Peyer's patch (tissue), 4 donors: Measurements from ENCODE around the gene ZNF827. TPM values are rescaled to one million over a fixed set of nuclear protein-coding genes. Genes with fewer than 3 reads are reported as not detected.
A peak's percentile ranks its signal among the peaks of the same experiment; 100 is the strongest.

Experiments
- DNase-seq, 3 donors: peaks; one replicate each; pipeline ENCODE4 v3.0.0-alpha.2; 2017 to 2019
- H3K27ac ChIP-seq, 4 donors: fragments of 200-600 bp; sonication (generic); one replicate each; pipeline ENCODE4 v1.5.1; 2016 to 2019
- H3K27me3 ChIP-seq, 2 donors: fragments of 200-600 bp; sonication (generic); one replicate each; pipeline ENCODE4 v1.5.1; 2019
- H3K36me3 ChIP-seq, 3 donors: fragments of 200-600 bp; sonication (generic); one replicate each; pipeline ENCODE4 v1.5.1; 2016 to 2019
- H3K4me1 ChIP-seq, 4 donors: fragments of 200-600 bp; sonication (generic); one replicate each; pipeline ENCODE4 v1.5.1; 2016 to 2019
- H3K4me3 ChIP-seq, 4 donors: fragments of 200-600 bp; sonication (generic); 1 replicate in 3 of 4; 2 replicates in 1 of 4; pipeline ENCODE4 v1.5.1; 2016 to 2019; ENCODE audit warnings: mild to moderate bottlenecking in 1 of 4
- H3K9me3 ChIP-seq, 4 donors: fragments of 200-600 bp; sonication (generic); one replicate each; pipeline ENCODE4 v1.5.1; 2016 to 2019; ENCODE audit warnings: mild to moderate bottlenecking in 1 of 4
- POLR2A ChIP-seq, 2 donors: fragments of 450-650 bp; IDR thresholded peaks; one replicate each; pipeline ENCODE4 v1.5.1; 2017; ENCODE audit warnings: antibody characterized with exemption in 2 of 2, mild to moderate bottlenecking in 2 of 2, moderate library complexity in 2 of 2
- total RNA-seq, 4 donors: library from RNA; depleted of rRNA; stranded (reverse); fragments of >200 nt; gene quantifications; one replicate each; pipeline ENCODE4 v1.1.0, GENCODE V29; 2016
- TF ChIP-seq, protein P1 (sequence below), 6 experiments: fragments of 450-650 bp in 4 of 6; fragments of 200-600 bp in 2 of 6; sonication (generic) in 1 of 6; IDR thresholded peaks; one replicate each; pipeline ENCODE4 v1.5.1; 2017 to 2019; ENCODE audit warnings: antibody characterized with exemption in 6 of 6, mild to moderate bottlenecking in 3 of 6, moderate library complexity in 1 of 6

The ZNF827 gene
- total RNA-seq, 4 donors from 2014 or later, result 46.3 to 206 (median 60.5) TPM

DNA sequence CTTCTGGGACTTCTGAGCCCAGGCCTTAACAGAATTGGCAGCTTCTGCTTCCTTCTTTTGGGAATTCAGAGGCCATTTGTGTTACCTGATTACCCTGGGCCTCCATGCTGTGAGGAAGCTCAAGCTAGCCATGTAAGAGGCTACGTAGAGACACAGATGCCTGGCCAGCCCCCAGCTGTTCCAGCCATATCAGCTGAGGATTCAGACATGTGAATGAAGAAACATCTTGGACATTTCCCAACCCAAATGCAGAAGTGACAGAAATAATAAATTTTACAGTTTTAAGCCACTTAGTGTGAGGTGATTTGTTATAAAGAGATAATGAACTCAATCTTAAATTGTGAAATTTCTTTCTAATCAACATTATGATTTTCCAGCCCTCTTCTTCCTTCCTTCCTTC lies 18.7 kb upstream of the ZNF827 start:
- TF ChIP-seq POLR2A (IDR thresholded peaks at IDR 0.05), result no peak
- TF ChIP-seq, protein P1, sequence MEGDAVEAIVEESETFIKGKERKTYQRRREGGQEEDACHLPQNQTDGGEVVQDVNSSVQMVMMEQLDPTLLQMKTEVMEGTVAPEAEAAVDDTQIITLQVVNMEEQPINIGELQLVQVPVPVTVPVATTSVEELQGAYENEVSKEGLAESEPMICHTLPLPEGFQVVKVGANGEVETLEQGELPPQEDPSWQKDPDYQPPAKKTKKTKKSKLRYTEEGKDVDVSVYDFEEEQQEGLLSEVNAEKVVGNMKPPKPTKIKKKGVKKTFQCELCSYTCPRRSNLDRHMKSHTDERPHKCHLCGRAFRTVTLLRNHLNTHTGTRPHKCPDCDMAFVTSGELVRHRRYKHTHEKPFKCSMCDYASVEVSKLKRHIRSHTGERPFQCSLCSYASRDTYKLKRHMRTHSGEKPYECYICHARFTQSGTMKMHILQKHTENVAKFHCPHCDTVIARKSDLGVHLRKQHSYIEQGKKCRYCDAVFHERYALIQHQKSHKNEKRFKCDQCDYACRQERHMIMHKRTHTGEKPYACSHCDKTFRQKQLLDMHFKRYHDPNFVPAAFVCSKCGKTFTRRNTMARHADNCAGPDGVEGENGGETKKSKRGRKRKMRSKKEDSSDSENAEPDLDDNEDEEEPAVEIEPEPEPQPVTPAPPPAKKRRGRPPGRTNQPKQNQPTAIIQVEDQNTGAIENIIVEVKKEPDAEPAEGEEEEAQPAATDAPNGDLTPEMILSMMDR (IDR thresholded peaks at IDR 0.05), result no peak
- no peak for DNase-seq
- no peaks in the 10 kb centered on the region for H3K36me3 ChIP-seq
- H3K4me1 ChIP-seq, result no peaks in the 10 kb centered on the region
- H3K9me3 ChIP-seq, result no peaks in the 10 kb centered on the region
- no peak overlapping the region for H3K27ac ChIP-seq
- H3K27me3 ChIP-seq, result no peaks in the 10 kb centered on the region
- H3K4me3 ChIP-seq, result no peak overlapping the region

DNA sequence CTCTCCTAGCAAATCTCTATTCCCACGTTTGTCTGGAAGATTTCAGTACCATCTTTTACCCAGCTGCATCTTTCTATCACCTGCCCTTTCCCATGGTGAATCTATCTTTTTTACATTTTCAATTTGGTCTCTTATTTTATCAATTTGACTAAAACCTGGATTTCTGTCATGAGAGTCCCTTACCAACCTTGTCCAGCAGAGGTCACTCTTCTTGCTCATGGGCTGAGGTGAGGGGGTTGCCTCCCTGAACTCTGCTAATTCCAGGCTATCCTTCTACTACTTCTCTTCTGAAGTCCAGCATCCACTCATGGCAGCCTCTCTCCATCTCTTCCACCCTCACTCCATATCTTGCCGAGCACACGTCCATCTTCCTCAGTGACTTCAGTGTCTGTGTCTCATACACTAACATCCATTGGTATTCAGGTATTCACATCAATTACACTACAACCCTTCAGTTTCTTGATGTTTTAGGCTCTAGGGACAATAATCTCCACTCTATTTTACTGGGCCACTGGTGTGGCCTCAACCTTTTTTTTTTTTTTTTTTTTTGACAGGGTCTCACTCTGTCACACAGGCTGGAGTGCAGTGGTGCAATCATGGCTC lies 17.8 kb upstream of the ZNF827 start:
- Histone ChIP-seq H3K27ac (no peak overlapping the region), H3K4me1 (no peaks in the 10 kb centered on the region), H3K27me3 (no peaks in the 10 kb centered on the region), H3K36me3 (no peaks in the 10 kb centered on the region), H3K9me3 (no peaks in the 10 kb centered on the region), H3K4me3 (no peak overlapping the region)
- TF ChIP-seq, protein P1 (IDR thresholded peaks at IDR 0.05), result peak; percentile 29 to 80 (median 56)
- TF ChIP-seq POLR2A (IDR thresholded peaks at IDR 0.05), result no peak
- DNase-seq, result peak in 2 of 3 donors; percentile 25 to 58

DNA sequence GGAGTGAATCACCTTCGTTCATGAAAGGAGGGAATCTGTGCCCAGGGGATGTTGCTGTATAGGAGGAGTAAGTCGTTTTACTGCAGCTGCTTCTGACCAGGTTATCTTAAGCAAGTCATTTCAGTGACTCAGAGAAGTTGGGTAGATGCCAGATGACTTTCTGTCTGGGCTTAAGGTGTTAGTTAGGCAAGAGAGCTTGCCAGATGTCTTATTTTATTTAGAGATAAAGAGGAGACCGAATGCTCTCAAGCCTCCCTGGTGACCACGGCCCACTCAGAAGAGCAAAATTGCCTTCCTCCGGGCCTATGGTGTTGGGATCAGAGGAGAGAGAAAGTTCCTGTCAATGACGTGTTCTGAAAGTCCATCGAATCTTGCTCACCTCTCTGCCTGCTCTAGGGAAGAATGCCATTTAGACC lies 16.3 kb upstream of the ZNF827 start:
- no peak for TF ChIP-seq POLR2A (IDR thresholded peaks at IDR 0.05)
- TF ChIP-seq, protein P1 (IDR thresholded peaks at IDR 0.05), result no peak
- Histone ChIP-seq H3K9me3 (no peaks in the 10 kb centered on the region), H3K27me3 (no peaks in the 10 kb centered on the region), H3K4me1 (no peaks in the 10 kb centered on the region), H3K36me3 (no peaks in the 10 kb centered on the region), H3K4me3 (no peak overlapping the region), H3K27ac (no peak overlapping the region)
- peak in 1 of 3 donors; percentile 54 for DNase-seq

DNA sequence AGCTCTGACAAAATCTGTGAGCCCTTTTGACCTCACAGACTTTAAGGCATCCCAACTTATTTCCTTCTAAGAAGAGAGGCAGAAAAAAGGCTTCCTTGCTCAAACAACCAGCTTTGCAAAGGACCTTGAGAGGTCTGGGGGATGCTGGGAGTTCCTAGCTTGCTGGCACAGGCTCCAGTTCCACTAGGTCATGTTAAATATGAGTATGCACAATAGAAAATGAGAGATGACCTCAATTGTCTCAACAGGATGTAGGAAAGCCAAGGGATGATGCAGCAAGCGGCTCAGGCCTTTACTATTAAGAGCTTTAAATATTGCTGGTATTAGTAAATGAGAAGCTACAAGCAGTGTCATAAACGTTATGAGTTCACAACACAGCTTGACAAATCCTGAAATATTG lies 13.3 kb upstream of the ZNF827 start:
- TF ChIP-seq POLR2A (IDR thresholded peaks at IDR 0.05), result no peak
- TF ChIP-seq, protein P1 (IDR thresholded peaks at IDR 0.05), result no peak
- no peaks in the 10 kb centered on the region for H3K4me1 ChIP-seq

DNA sequence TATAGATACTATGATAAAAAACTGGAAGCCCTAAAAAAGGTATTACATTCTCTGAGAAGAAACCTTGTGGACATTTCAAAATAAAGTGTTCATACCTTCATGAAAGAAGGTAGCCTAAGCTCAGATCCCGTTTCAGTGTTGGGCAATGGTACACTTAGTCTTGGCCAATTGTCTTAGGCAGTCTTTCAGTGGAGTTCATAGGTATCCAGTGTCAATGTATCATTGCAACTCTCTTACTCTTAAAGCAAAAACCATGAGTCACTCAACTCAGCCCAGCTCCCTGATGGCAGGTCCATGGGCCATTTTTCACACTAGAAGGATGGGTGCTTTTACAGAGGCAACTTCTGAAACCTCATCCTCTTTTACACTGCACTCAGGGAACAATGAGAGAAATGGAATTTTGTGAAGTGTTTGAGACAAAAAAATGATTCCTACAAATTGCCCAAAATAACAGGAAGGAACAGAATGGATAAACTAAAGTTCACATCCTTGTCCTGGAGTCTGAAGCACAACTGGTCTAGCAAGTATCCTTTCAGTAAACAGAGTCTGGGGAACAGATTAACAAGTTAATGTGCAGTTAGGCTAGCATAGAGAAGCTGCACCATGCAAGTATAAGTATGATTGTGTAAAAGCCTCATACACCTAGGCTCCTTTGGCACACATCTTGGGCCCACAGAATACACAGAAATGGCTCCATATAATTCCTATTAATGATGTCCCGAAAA lies 7.0 kb upstream of the ZNF827 start:
- TF ChIP-seq, protein P1 (IDR thresholded peaks at IDR 0.05), result no peak
- TF ChIP-seq POLR2A (IDR thresholded peaks at IDR 0.05), result no peak
- H3K27me3 ChIP-seq, result no peaks in the 10 kb centered on the region
- H3K4me1 ChIP-seq, result no peaks in the 10 kb centered on the region
- H3K27ac ChIP-seq, result no peak overlapping the region
- DNase-seq, result no peak
- H3K4me3 ChIP-seq, result no peak overlapping the region
- H3K9me3 ChIP-seq, result no peaks in the 10 kb centered on the region
- no peaks in the 10 kb centered on the region for H3K36me3 ChIP-seq

More for the DNA sequence above, 13.3 kb upstream of the ZNF827 start:
- H3K36me3 ChIP-seq, result no peaks in the 10 kb centered on the region
- no peak for DNase-seq
- no peaks in the 10 kb centered on the region for H3K27me3 ChIP-seq
- no peak overlapping the region for H3K4me3 ChIP-seq
- H3K9me3 ChIP-seq, result no peaks in the 10 kb centered on the region
- H3K27ac ChIP-seq, result no peak overlapping the region
